Transverse colon (tissue), 4 donors: ENCODE results near the gene TLCD4. TPM values are rescaled to one million over a fixed set of nuclear protein-coding genes. Genes with fewer than 3 reads are reported as not detected.
"Not testable (repeated sequence)": the region's sequence is repeated elsewhere in the genome, so short reads cannot be mapped to it uniquely, and the experiment has no call there.

Experiments used
- DNase-seq: peaks from one replicate; pipeline ENCODE4 v3.0.0-alpha.2; 2019
- H3K27ac ChIP-seq, 4 donors: fragments of 200-600 bp; sonication (generic); 2 replicates each; pipeline ENCODE4 v1.5.1; 2016 to 2018; ENCODE audit warnings: inconsistent platforms in 4 of 4
- H3K27me3 ChIP-seq: fragments of 200-600 bp; sonication (generic); 2 replicates; pipeline ENCODE4 v1.5.1; 2017; ENCODE audit warnings: inconsistent platforms
- H3K36me3 ChIP-seq, 4 donors: fragments of 200-600 bp; sonication (generic); 2 replicates each; pipeline ENCODE4 v1.5.1; 2017 to 2019; ENCODE audit warnings: inconsistent platforms in 4 of 4
- H3K4me1 ChIP-seq, 4 donors: fragments of 200-600 bp; sonication (generic); 2 replicates each; pipeline ENCODE4 v1.5.1; 2017 to 2020; ENCODE audit warnings: inconsistent platforms in 4 of 4
- H3K4me3 ChIP-seq, 4 donors: fragments of 200-600 bp; sonication (generic); 1 replicate in 1 of 4; 2 replicates in 3 of 4; pipeline versions ENCODE4 v1.5.1 to v1.6.1; 2017 to 2019; ENCODE audit warnings: inconsistent platforms in 4 of 4
- H3K9me3 ChIP-seq, 2 donors: fragments of 200-600 bp; sonication (generic); 2 replicates each; pipeline ENCODE4 v1.5.1; 2017 to 2019; ENCODE audit warnings: inconsistent platforms in 2 of 2
- CTCF ChIP-seq, 5 experiments: fragments of 200-600 bp in 3 of 5; fragments of 450-650 bp in 2 of 5; sonication (generic) in 3 of 5; IDR thresholded peaks; 1 replicate in 2 of 5; 2 replicates in 3 of 5; pipeline ENCODE4 v1.5.1; 2016 to 2017; ENCODE audit warnings: antibody characterized with exemption in 5 of 5, inconsistent platforms in 3 of 5, mild to moderate bottlenecking in 2 of 5, moderate library complexity in 1 of 5
- EP300 ChIP-seq: sonication (generic); formaldehyde crosslinking; IDR thresholded peaks from one replicate; pipeline ENCODE4 v1.6.1; 2017; ENCODE audit warnings: antibody characterized with exemption, low read depth
- POLR2A ChIP-seq: fragments of 450-650 bp; IDR thresholded peaks from one replicate; pipeline ENCODE4 v1.6.1; 2016; ENCODE audit warnings: antibody characterized with exemption, mild to moderate bottlenecking, moderate library complexity
- POLR2AphosphoS5 ChIP-seq, 3 donors: sonication (generic); formaldehyde crosslinking; IDR thresholded peaks; one replicate each; pipeline ENCODE4 v1.6.1; 2016; ENCODE audit warnings: antibody characterized with exemption in 3 of 3
- WGBS, 2 donors: methylation state at CpG; one replicate each; pipeline ENCODE4 v1.1.5; 2018; ENCODE audit warnings: low coverage in 1 of 2; 5-methylcytosine and 5-hydroxymethylcytosine counted together
- in situ Hi-C, 4 donors: fragments of 200-750 bp; cut with MboI; loops; one replicate each; pipeline versions ENCODE4 v1.15.0 to v1.15.1; 2017; ENCODE audit warnings: low sequenced_read_pairs in 3 of 4, low pct_ligation_motif_present in 1 of 4, low pct_unique_long_range_greater_than_20kb in 1 of 4
- intact Hi-C: fragments of 100-400 bp; cut with DNase I; formaldehyde crosslinking; loops from one replicate; pipeline ENCODE4 v1.15.1; 2023; ENCODE audit warnings: low total_unique reads
- total RNA-seq, 4 donors: library from RNA; depleted of rRNA; stranded (reverse); fragments of >200 nt; gene quantifications; one replicate each; pipeline ENCODE4 v1.1.0, GENCODE V29; 2016

Gene TLCD4
- total RNA-seq, 4 donors from 2014 or later: 3.4 to 68.8 (median 43.5) TPM

GRCh38 chr1:95085376-95085775, 31.8 kb upstream of the TLCD4 start:
- in situ Hi-C loops: loop anchor here in 3 of 4 donors (25.0 kb wide), 1 partner anchor 152 kb away; the partner anchor contains the start of gene RWDD3 (in 3 of the 3)

GRCh38 chr1:95086949-95087533, 30.1 kb upstream of the TLCD4 start:
- H3K4me1 ChIP-seq: peaks cover 0 to 13% (median 4%) of the 10 kb centered on the region in 4 donors
- in situ Hi-C loops (loop anchor here in 3 of 4 donors (25.0 kb wide), 1 partner anchor 150 kb away; the partner anchor contains the start of gene RWDD3 (in 3 of the 3)), intact Hi-C loops (no loop called here)
- peak overlapping the region in 2 of 4 donors; percentile 19 to 37 for H3K27ac ChIP-seq
- TF ChIP-seq CTCF (IDR thresholded peaks at IDR 0.05): no peak
- TF ChIP-seq POLR2AphosphoS5 (IDR thresholded peaks at IDR 0.05): peak in 1 of 3 donors; percentile 11
- no peaks in the 10 kb centered on the region for H3K36me3 ChIP-seq
- H3K27me3 ChIP-seq: no peaks in the 10 kb centered on the region
- no peak overlapping the region for H3K4me3 ChIP-seq
- DNase-seq: no peak
- H3K9me3 ChIP-seq: no peaks in the 10 kb centered on the region
- WGBS, 2 donors: 41 to 44% methylated on average over 3 to 5 of the region's 5 CpGs

More at GRCh38 chr1:95085376-95085775, 31.8 kb upstream of the TLCD4 start:
- Histone ChIP-seq H3K36me3 (no peaks in the 10 kb centered on the region), H3K27ac (peak overlapping the region in 2 of 4 donors; percentile 58 to 66), H3K27me3 (no peaks in the 10 kb centered on the region), H3K9me3 (no peaks in the 10 kb centered on the region), H3K4me1 (peaks cover 0 to 13% (median 4%) of the 10 kb centered on the region in 4 donors), H3K4me3 (no peak overlapping the region)
- DNase-seq: no peak
- TF ChIP-seq POLR2AphosphoS5 (IDR thresholded peaks at IDR 0.05): no peak
- TF ChIP-seq CTCF (IDR thresholded peaks at IDR 0.05): no peak
- no peak for TF ChIP-seq EP300
- no peak for TF ChIP-seq POLR2A
- 50 to 74% methylated on average over 2 of the region's 2 CpGs for WGBS, 2 donors
- intact Hi-C loops: no loop called here

GRCh38 chr1:95088303-95088702, 28.9 kb upstream of the TLCD4 start:
- Histone ChIP-seq H3K36me3 (no peaks in the 10 kb centered on the region), H3K9me3 (no peaks in the 10 kb centered on the region), H3K27me3 (no peaks in the 10 kb centered on the region), H3K27ac (no peak overlapping the region), H3K4me1 (peaks cover 0 to 13% (median 4%) of the 10 kb centered on the region in 4 donors), H3K4me3 (no peak overlapping the region)
- in situ Hi-C loops (loop anchor here in 3 of 4 donors (25.0 kb wide), 1 partner anchor 149 kb away; the partner anchor contains the start of gene RWDD3 (in 3 of the 3)), intact Hi-C loops (no loop called here)
- no peak for DNase-seq
- TF ChIP-seq CTCF (IDR thresholded peaks at IDR 0.05) (no peak), EP300 (no peak), POLR2A (no peak), POLR2AphosphoS5 (IDR thresholded peaks at IDR 0.05) (no peak)
- WGBS, 2 donors: 60 to 86% methylated on average over 1 of the region's 1 CpG

- peaks cover 0 to 11% (median 2%) of the 10 kb centered on the region in 4 donors for H3K4me1 ChIP-seq
- no peaks in the 10 kb centered on the region for H3K27me3 ChIP-seq
- DNase-seq: no peak
- intact Hi-C loops (no loop called here), in situ Hi-C loops (loop anchor here in 3 of 4 donors (25.0 kb wide), 1 partner anchor 148 kb away; the partner anchor contains the start of gene RWDD3 (in 3 of the 3))
- no peak overlapping the region for H3K4me3 ChIP-seq
- WGBS, 2 donors: 91 to 93% methylated on average over 2 to 6 of the region's 6 CpGs
- no peak overlapping the region for H3K27ac ChIP-seq
- no peaks in the 10 kb centered on the region for H3K36me3 ChIP-seq
- no peaks in the 10 kb centered on the region for H3K9me3 ChIP-seq
- TF ChIP-seq EP300: no peak
Measured at GRCh38 chr1:95089650-95090287, 27.4 kb upstream of the TLCD4 start.

- in situ Hi-C loops: loop anchor here in 3 of 4 donors (25.0 kb wide), 1 partner anchor 146 kb away; the partner anchor contains the start of gene RWDD3 (in 3 of the 3)
- H3K36me3 ChIP-seq, H3K27me3 ChIP-seq, H3K9me3 ChIP-seq, H3K4me3 ChIP-seq, intact Hi-C loops, DNase-seq, H3K27ac ChIP-seq: not testable (repeated sequence)
- WGBS, 2 donors: 98% methylated on average over 22 of the region's 28 CpGs; no CpG with 5 or more reads in 1 of the 2 donors
- peaks cover 0 to 11% (median 6%) of the 10 kb centered on the region in 4 donors for H3K4me1 ChIP-seq
Measured at GRCh38 chr1:95091290-95091689, 25.9 kb upstream of the TLCD4 start.

- in situ Hi-C loops: loop anchor here in 3 of 4 donors (25.0 kb wide), 1 partner anchor 144 kb away; the partner anchor contains the start of gene RWDD3 (in 3 of the 3)
- H3K36me3 ChIP-seq, H3K9me3 ChIP-seq, intact Hi-C loops, H3K4me3 ChIP-seq, DNase-seq, H3K27ac ChIP-seq, H3K27me3 ChIP-seq: not testable (repeated sequence)
- H3K4me1 ChIP-seq: peaks cover 0 to 22% (median 8%) of the 10 kb centered on the region in 4 donors
Measured at GRCh38 chr1:95092891-95093290, 24.3 kb upstream of the TLCD4 start.
